ENCODE measurements around the gene COL5A3. TPM values are rescaled to one million over a fixed set of nuclear protein-coding genes. Genes with fewer than 3 reads are reported as not detected.

Gene COL5A3
- polyA plus RNA-seq, 2 of the 4 experiments (the other 2 are of a cell fraction): 0.12 to 0.36 TPM

DNA sequence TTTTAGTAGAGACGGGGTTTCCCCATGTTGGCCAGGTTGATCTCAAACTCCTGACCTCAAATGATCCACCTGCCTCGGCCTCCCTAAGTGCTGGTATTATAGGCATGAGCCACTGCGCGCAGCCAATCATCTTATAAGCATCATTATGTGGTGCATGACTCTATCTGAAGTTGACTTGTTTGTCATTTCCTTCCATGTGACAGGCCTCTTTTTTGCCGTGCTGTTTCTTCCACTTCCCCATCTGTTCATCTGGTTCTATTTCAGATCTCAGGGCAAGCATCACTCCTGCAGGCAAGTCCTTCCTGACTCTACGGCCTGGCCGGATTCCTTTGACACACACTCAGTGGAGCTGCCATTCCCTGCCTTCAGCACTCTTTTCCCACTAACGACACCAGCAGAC is 15.2 kb downstream of the COL5A3 start:
- ChIA-PET CTCF (interaction anchor here (2.5 kb wide), 1 partner anchor 10 kb away, joined by 6 read pairs; no protein-coding TSS in a partner anchor), POLR2A (no interaction called here)
- H3K4me1 ChIP-seq: no peaks in the 10 kb centered on the region
- no peak overlapping the region for H3K27ac ChIP-seq
- H3K9me3 ChIP-seq: no peaks in the 10 kb centered on the region
- H3K4me2 ChIP-seq: no peak overlapping the region
- no peak for DNase-seq (ENCODE audit: low read depth in 1 of 2, low spot score in 1 of 2)
- no peak for ATAC-seq
- H3K4me3 ChIP-seq: no peak overlapping the region
- no peak for TF ChIP-seq ZC3H11A (IDR thresholded peaks at IDR 0.05)
- TF ChIP-seq TFCP2L1 (CRISPR knock-in tag; IDR thresholded peaks at IDR 0.05): no peak
- TF ChIP-seq ESRRA (IDR thresholded peaks at IDR 0.05; ENCODE audit: borderline replicate concordance, low read length): no peak
- TF ChIP-seq RNF2 (IDR thresholded peaks at IDR 0.05; ENCODE audit: borderline replicate concordance, low read depth): no peak
- no peak for TF ChIP-seq MAZ (IDR thresholded peaks at IDR 0.05; ENCODE audit: borderline replicate concordance, low read depth, low read length)
- no peak for TF ChIP-seq GATA3 (IDR thresholded peaks at IDR 0.05; ENCODE audit: borderline replicate concordance)
- TF ChIP-seq, protein P1, sequence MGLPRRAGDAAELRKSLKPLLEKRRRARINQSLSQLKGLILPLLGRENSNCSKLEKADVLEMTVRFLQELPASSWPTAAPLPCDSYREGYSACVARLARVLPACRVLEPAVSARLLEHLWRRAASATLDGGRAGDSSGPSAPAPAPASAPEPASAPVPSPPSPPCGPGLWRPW (IDR thresholded peaks at IDR 0.05): no peak
- no peak for TF ChIP-seq CBX8 (IDR thresholded peaks at IDR 0.05)
- TF ChIP-seq ZFP36 (IDR thresholded peaks at IDR 0.05; ENCODE audit: borderline replicate concordance, partially characterized antibody): no peak
- TF ChIP-seq ZSCAN20 (CRISPR knock-in tag; IDR thresholded peaks at IDR 0.05): no peak
- TF ChIP-seq JUN (IDR thresholded peaks at IDR 0.05): no peak
- TF ChIP-seq NR3C1 (IDR thresholded peaks at IDR 0.05): no peak
- 70% methylated on average over 8 of the region's 8 CpGs for WGBS (ENCODE audit: missing lambda C conversion rate)
- no peak for FAIRE-seq

DNA sequence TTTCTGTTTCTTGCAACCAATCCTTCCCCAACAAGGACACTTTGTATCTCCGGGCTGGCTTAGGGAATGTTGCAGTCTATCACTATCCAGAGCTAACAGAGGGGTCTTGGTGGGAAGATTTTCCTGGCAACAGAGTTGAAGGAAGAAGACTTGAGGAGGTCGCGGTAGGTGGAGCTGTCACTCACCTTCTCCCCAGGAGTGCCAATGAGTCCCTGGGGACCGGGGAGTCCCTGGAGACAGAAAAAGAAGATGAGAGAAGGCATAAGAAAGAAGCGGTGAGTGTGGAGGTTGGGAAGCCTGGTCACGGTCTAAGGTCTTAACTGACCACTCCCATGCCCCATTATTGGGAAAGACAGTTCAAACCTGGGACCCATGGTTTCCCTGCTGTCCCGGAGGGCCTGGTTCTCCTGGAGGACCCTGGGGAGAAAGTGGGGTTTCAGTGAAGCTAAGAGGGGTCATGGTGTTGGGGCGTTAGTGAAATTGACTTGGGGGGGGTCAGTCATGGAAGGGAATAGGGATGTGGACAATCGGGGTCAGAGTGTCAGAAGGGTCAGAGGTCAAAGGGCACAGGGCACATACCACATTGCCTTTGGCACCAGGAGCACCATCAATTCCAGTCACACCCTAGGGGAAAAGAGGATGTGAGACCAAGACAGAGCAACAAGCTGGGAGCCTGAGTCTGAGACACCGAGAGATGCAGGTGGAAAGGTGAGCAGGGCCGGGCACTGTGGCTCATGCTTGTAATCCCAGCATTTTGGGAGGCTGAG is 18.7 kb downstream of the COL5A3 start:
- FAIRE-seq (no peak), DNase-seq (ENCODE audit: low read depth in 1 of 2, low spot score in 1 of 2) (no peak), ATAC-seq (no peak)
- no peaks in the 10 kb centered on the region for H3K4me1 ChIP-seq
- no peaks in the 10 kb centered on the region for H3K9me3 ChIP-seq
- no peak for TF ChIP-seq POLR2AphosphoS2 (conservative IDR thresholded peaks at IDR 0.05; ENCODE audit: low read length)
- no peak for TF ChIP-seq ZC3H11A (IDR thresholded peaks at IDR 0.05)
- TF ChIP-seq HDAC2 (IDR thresholded peaks at IDR 0.05): no peak
- TF ChIP-seq, protein P2, sequence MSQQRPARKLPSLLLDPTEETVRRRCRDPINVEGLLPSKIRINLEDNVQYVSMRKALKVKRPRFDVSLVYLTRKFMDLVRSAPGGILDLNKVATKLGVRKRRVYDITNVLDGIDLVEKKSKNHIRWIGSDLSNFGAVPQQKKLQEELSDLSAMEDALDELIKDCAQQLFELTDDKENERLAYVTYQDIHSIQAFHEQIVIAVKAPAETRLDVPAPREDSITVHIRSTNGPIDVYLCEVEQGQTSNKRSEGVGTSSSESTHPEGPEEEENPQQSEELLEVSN (IDR thresholded peaks at IDR 0.05; ENCODE audit: borderline replicate concordance, low read depth): no peak
- no peak for TF ChIP-seq MAFK (IDR thresholded peaks at IDR 0.05; ENCODE audit: partially characterized antibody)
- TF ChIP-seq, protein P3, sequence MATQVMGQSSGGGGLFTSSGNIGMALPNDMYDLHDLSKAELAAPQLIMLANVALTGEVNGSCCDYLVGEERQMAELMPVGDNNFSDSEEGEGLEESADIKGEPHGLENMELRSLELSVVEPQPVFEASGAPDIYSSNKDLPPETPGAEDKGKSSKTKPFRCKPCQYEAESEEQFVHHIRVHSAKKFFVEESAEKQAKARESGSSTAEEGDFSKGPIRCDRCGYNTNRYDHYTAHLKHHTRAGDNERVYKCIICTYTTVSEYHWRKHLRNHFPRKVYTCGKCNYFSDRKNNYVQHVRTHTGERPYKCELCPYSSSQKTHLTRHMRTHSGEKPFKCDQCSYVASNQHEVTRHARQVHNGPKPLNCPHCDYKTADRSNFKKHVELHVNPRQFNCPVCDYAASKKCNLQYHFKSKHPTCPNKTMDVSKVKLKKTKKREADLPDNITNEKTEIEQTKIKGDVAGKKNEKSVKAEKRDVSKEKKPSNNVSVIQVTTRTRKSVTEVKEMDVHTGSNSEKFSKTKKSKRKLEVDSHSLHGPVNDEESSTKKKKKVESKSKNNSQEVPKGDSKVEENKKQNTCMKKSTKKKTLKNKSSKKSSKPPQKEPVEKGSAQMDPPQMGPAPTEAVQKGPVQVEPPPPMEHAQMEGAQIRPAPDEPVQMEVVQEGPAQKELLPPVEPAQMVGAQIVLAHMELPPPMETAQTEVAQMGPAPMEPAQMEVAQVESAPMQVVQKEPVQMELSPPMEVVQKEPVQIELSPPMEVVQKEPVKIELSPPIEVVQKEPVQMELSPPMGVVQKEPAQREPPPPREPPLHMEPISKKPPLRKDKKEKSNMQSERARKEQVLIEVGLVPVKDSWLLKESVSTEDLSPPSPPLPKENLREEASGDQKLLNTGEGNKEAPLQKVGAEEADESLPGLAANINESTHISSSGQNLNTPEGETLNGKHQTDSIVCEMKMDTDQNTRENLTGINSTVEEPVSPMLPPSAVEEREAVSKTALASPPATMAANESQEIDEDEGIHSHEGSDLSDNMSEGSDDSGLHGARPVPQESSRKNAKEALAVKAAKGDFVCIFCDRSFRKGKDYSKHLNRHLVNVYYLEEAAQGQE (IDR thresholded peaks at IDR 0.05): no peak
- no peak for TF ChIP-seq ZNF302 (CRISPR knock-in tag; IDR thresholded peaks at IDR 0.05)
- TF ChIP-seq TFCP2L1 (CRISPR knock-in tag; IDR thresholded peaks at IDR 0.05): no peak
- no peak for TF ChIP-seq RNF2 (IDR thresholded peaks at IDR 0.05; ENCODE audit: borderline replicate concordance, low read depth)
- TF ChIP-seq, protein P4, sequence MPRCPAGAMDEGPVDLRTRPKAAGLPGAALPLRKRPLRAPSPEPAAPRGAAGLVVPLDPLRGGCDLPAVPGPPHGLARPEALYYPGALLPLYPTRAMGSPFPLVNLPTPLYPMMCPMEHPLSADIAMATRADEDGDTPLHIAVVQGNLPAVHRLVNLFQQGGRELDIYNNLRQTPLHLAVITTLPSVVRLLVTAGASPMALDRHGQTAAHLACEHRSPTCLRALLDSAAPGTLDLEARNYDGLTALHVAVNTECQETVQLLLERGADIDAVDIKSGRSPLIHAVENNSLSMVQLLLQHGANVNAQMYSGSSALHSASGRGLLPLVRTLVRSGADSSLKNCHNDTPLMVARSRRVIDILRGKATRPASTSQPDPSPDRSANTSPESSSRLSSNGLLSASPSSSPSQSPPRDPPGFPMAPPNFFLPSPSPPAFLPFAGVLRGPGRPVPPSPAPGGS (IDR thresholded peaks at IDR 0.05): no peak
- TF ChIP-seq NFE2L2 (conservative IDR thresholded peaks at IDR 0.05; ENCODE audit: low read length): no peak
- no peak for TF ChIP-seq NPAS2 (CRISPR knock-in tag; IDR thresholded peaks at IDR 0.05; ENCODE audit: borderline replicate concordance)
- TF ChIP-seq FOXS1 (CRISPR knock-in tag; IDR thresholded peaks at IDR 0.05): no peak
- TF ChIP-seq TP53 (CRISPR knock-in tag; IDR thresholded peaks at IDR 0.05): no peak
- no peak for TF ChIP-seq JUN (IDR thresholded peaks at IDR 0.05)
- no peak for TF ChIP-seq HOXB13 (CRISPR knock-in tag; IDR thresholded peaks at IDR 0.05; ENCODE audit: low read depth)
- TF ChIP-seq, protein P1 (IDR thresholded peaks at IDR 0.05): no peak
- no peak for TF ChIP-seq RAD21 (conservative IDR thresholded peaks at IDR 0.05 in 1 of 2, IDR thresholded peaks at IDR 0.05 in 1 of 2)
- no peak overlapping the region for H3K27ac ChIP-seq
- no peak overlapping the region for H3K4me3 ChIP-seq
- H3K4me2 ChIP-seq: no peak overlapping the region
- 51% methylated on average over 11 of the region's 11 CpGs for WGBS (ENCODE audit: missing lambda C conversion rate)
- POLR2A ChIA-PET: no interaction called here
- CTCF ChIA-PET: interaction anchor here (1.1 to 3.9 kb wide), 3 partner anchors 9 to 49 kb away, joined by 4 to 25 read pairs (median 5); no protein-coding TSS in a partner anchor
